IMR-90 (cell line): ENCODE measurements around the gene UGGT1. TPM values are rescaled to one million over a fixed set of nuclear protein-coding genes. Genes with fewer than 3 reads are reported as not detected.

Source experiments
- ATAC-seq: fragments of 200-7000 bp; cut with Tn5 transposase; 2 replicates; pipeline ENCODE4 v1.9.1; 2020; ENCODE audit warnings: low read depth, mild to moderate bottlenecking, moderate library complexity
- BruUV-seq: library from RNA; stranded (reverse); fragments of 400-500 nt; replicated peaks from 2 replicates; lab custom pipeline; 2021; lab: Mats Ljungman, UMichigan
- CTCF ChIA-PET: fragments of 300-600 bp; formaldehyde crosslinking; extraction: SDS; loops from one replicate; lab custom pipeline; 2021; ENCODE audit warnings: antibody characterized with exemption; lab: Yijun Ruan, JAX
- POLR2A ChIA-PET: fragments of 300-600 bp; sonication (Branson Sonifier 250); formaldehyde crosslinking; loops from one replicate; lab custom pipeline; 2022; ENCODE audit warnings: antibody characterized with exemption; ENCODE audit not compliant: unreplicated experiment; lab: Charles Lee
- DNase-seq: peaks from one replicate; pipeline ENCODE4 v3.0.0; 2013
- H2AFZ ChIP-seq: replicated peaks from 2 replicates; pipeline ENCODE3; 2013; ENCODE audit warnings: low read length, mild to moderate bottlenecking; ENCODE audit not compliant: poor library complexity
- H2AK5ac ChIP-seq: 2 replicates; pipeline ENCODE4 v1.6.1; 2013; ENCODE audit warnings: low read depth, low read length, inconsistent platforms
- H2AK9ac ChIP-seq: replicated peaks from 2 replicates; pipeline ENCODE3; 2013; ENCODE audit warnings: mild to moderate bottlenecking, low read depth, low read length, moderate library complexity; ENCODE audit not compliant: poor library complexity
- H2BK120ac ChIP-seq: 2 replicates; pipeline ENCODE4 v1.6.1; 2013; ENCODE audit warnings: low read depth, low read length, inconsistent platforms
- H2BK15ac ChIP-seq: 3 replicates; pipeline ENCODE4 v1.6.1; 2013; ENCODE audit warnings: low read depth, low read length, inconsistent platforms
- H2BK20ac ChIP-seq: 2 replicates; pipeline ENCODE4 v1.6.1; 2013; ENCODE audit warnings: low read depth, mild to moderate bottlenecking, inconsistent platforms, low read length, moderate library complexity
- H2BK5ac ChIP-seq: 2 replicates; pipeline ENCODE4 v1.6.1; 2013; ENCODE audit warnings: mild to moderate bottlenecking, low read depth, low read length, inconsistent platforms; ENCODE audit not compliant: poor library complexity, severe bottlenecking
- H3K14ac ChIP-seq: replicated peaks from 2 replicates; pipeline ENCODE4 v1.6.1; 2013; ENCODE audit warnings: low read depth, low read length, inconsistent platforms
- H3K18ac ChIP-seq: 2 replicates; pipeline ENCODE4 v1.6.1; 2013; ENCODE audit warnings: low read depth, low read length, control low read depth
- H3K23ac ChIP-seq: 2 replicates; pipeline ENCODE4 v1.6.1; 2013; ENCODE audit warnings: low read depth, low read length, inconsistent platforms
- H3K27ac ChIP-seq: 2 replicates; pipeline ENCODE4 v1.5.1; 2013; ENCODE audit warnings: mild to moderate bottlenecking, control low read depth, low read length; ENCODE audit not compliant: insufficient read depth
- H3K27me3 ChIP-seq: 2 replicates; pipeline ENCODE4 v1.6.1; 2013; ENCODE audit warnings: low read length; ENCODE audit not compliant: control insufficient read depth, insufficient read depth
- H3K36me3 ChIP-seq: 2 replicates; pipeline ENCODE4 v1.6.1; 2013; ENCODE audit warnings: low read length, mixed read lengths; ENCODE audit not compliant: control insufficient read depth, insufficient read depth
- H3K4ac ChIP-seq: 2 replicates; pipeline ENCODE4 v1.6.1; 2013; ENCODE audit warnings: low read depth, low read length, inconsistent platforms
- H3K4me1 ChIP-seq: 2 replicates; pipeline ENCODE4 v1.6.1; 2013; ENCODE audit warnings: low read length, mixed read lengths; ENCODE audit not compliant: control insufficient read depth, insufficient read depth
- H3K4me2 ChIP-seq: 2 replicates; pipeline ENCODE4 v1.6.1; 2013; ENCODE audit warnings: low read depth, mild to moderate bottlenecking, control low read depth, low read length, moderate library complexity
- H3K4me3 ChIP-seq: 2 replicates; pipeline ENCODE4 v1.5.1; 2013; ENCODE audit warnings: low read depth, mild to moderate bottlenecking, control low read depth, low read length, moderate library complexity; ENCODE audit not compliant: insufficient read depth
- H3K56ac ChIP-seq: 2 replicates; pipeline ENCODE4 v1.6.1; 2013; ENCODE audit warnings: low read length, inconsistent platforms; ENCODE audit not compliant: insufficient read depth; ENCODE audit errors: extremely low read depth
- H3K79me1 ChIP-seq, 2 experiments: 2 replicates each; pipeline ENCODE4 v1.6.1; 2013; ENCODE audit warnings: low read length in 2 of 2, inconsistent platforms in 1 of 2, low read depth in 1 of 2
- H3K9ac ChIP-seq: 2 replicates; pipeline ENCODE4 v1.6.1; 2013; ENCODE audit warnings: low read depth, low read length, control low read depth
- H3K9me1 ChIP-seq: 2 replicates; pipeline ENCODE4 v1.6.1; 2013; ENCODE audit warnings: low read length, inconsistent platforms; ENCODE audit not compliant: insufficient read depth
- H3K9me3 ChIP-seq: 2 replicates; pipeline ENCODE4 v1.6.1; 2013; ENCODE audit warnings: low read length; ENCODE audit not compliant: control insufficient read depth, insufficient read depth
- H4K20me1 ChIP-seq: 2 replicates; pipeline ENCODE4 v1.6.1; 2013; ENCODE audit warnings: low read length, inconsistent platforms; ENCODE audit not compliant: insufficient read depth
- H4K5ac ChIP-seq: 2 replicates; pipeline ENCODE4 v1.6.1; 2013; ENCODE audit warnings: mild to moderate bottlenecking, low read depth, low read length, control low read depth
- H4K8ac ChIP-seq, 2 experiments: 2 replicates each; pipeline ENCODE4 v1.6.1; 2013; ENCODE audit warnings: low read depth in 2 of 2, low read length in 2 of 2, control low read depth in 1 of 2, inconsistent platforms in 1 of 2
- H4K91ac ChIP-seq: 2 replicates; pipeline ENCODE4 v1.6.1; 2013; ENCODE audit warnings: low read depth, low read length, inconsistent platforms; ENCODE audit not compliant: insufficient read depth
- BHLHE40 ChIP-seq: fragments of 150-350 bp; IDR thresholded peaks from 2 replicates; pipeline ENCODE4 v1.6.1; 2016; ENCODE audit warnings: mild to moderate bottlenecking, low read depth, low read length
- CEBPB ChIP-seq: IDR thresholded peaks from 2 replicates; pipeline ENCODE4 v1.6.1; 2012; ENCODE audit warnings: low read depth, low read length, improper control_type of control experiment
- CHD1 ChIP-seq: IDR thresholded peaks from 2 replicates; pipeline ENCODE4 v1.6.1; 2012; ENCODE audit warnings: low read depth, low read length, improper control_type of control experiment
- FOS ChIP-seq: fragments of 150-350 bp; IDR thresholded peaks from 2 replicates; pipeline ENCODE4 v1.6.1; 2016; ENCODE audit warnings: low read depth, low read length
- MAFK ChIP-seq: IDR thresholded peaks from 2 replicates; pipeline ENCODE4 v1.6.1; 2012; ENCODE audit warnings: low read depth, low read length, improper control_type of control experiment
- MAZ ChIP-seq: IDR thresholded peaks from 2 replicates; pipeline ENCODE4 v1.6.1; 2012; ENCODE audit warnings: low read depth, mild to moderate bottlenecking, low read length, improper control_type of control experiment, moderate library complexity, borderline replicate concordance
- MXI1 ChIP-seq: IDR thresholded peaks from 2 replicates; pipeline ENCODE4 v1.6.1; 2012; ENCODE audit warnings: low read depth, mild to moderate bottlenecking, low read length, moderate library complexity, borderline replicate concordance
- NFE2L2 ChIP-seq: fragments of 150-350 bp; IDR thresholded peaks from 2 replicates; pipeline ENCODE4 v1.6.1; 2016; ENCODE audit warnings: low read depth, mild to moderate bottlenecking, low read length
- POLR2A ChIP-seq: IDR thresholded peaks from 2 replicates; pipeline ENCODE4 v1.6.1; 2012; ENCODE audit warnings: mild to moderate bottlenecking, low read depth, low read length
- RAD21 ChIP-seq: IDR thresholded peaks from 2 replicates; pipeline ENCODE4 v1.6.1; 2012; ENCODE audit warnings: low read length, improper control_type of control experiment
- RCOR1 ChIP-seq: IDR thresholded peaks from 2 replicates; pipeline ENCODE4 v1.6.1; 2012; ENCODE audit warnings: mild to moderate bottlenecking, low read length, improper control_type of control experiment; ENCODE audit not compliant: insufficient replicate concordance
- RFX5 ChIP-seq: IDR thresholded peaks from 2 replicates; pipeline ENCODE4 v1.8.0; 2012; ENCODE audit warnings: low read depth, mild to moderate bottlenecking, low read length, moderate library complexity
- SMC3 ChIP-seq: fragments of 150-350 bp; IDR thresholded peaks from 2 replicates; pipeline ENCODE4 v1.6.1; 2016; ENCODE audit warnings: low read depth, mild to moderate bottlenecking, antibody characterized with exemption, low read length, moderate library complexity
- WGBS, 2 experiments: methylation state at CpG; one replicate each; pipeline versions ENCODE4 v1.1.5 to v1.1.7; 2013; ENCODE audit warnings: missing lambda C conversion rate in 2 of 2; ENCODE audit not compliant: insufficient read length in 1 of 2; ENCODE audit errors: extremely low coverage in 2 of 2; 5-methylcytosine and 5-hydroxymethylcytosine counted together
- dilution Hi-C: fragments of 300-500 bp; cut with HindIII; formaldehyde crosslinking; loops from one replicate; pipeline ENCODE4 v1.14.3; 2018; ENCODE audit warnings: low sequenced_read_pairs; ENCODE audit not compliant: unreplicated experiment
- in situ Hi-C: fragments of 300-500 bp; cut with MboI; formaldehyde crosslinking; loops from 3 replicates; pipeline ENCODE4 v1.14.3; 2019; ENCODE audit warnings: low sequenced_read_pairs, inconsistent platforms, mixed read lengths
- intact Hi-C: fragments of 100-400 bp; cut with micrococcal nuclease; formaldehyde crosslinking; loops from 2 replicates; pipeline ENCODE4 v1.10.0; 2022
- polyA plus RNA-seq, 3 experiments: library from polyadenylated mRNA; depleted of rRNA; stranded (reverse); fragments of >200 nt; gene quantifications; 2 replicates each; pipeline ENCODE4 v1.2.3, GENCODE V29; 2012; ENCODE audit warnings: low replicate concordance in 1 of 3
- total RNA-seq: library from RNA; depleted of rRNA; stranded (reverse); fragments of >200 nt; gene quantifications from 2 replicates; pipeline ENCODE4 v1.2.3, GENCODE V29; 2012
- TF ChIP-seq, protein P1 (sequence below): fragments of 150-350 bp; IDR thresholded peaks from 2 replicates; pipeline ENCODE4 v1.6.1; 2016; ENCODE audit warnings: low read depth, mild to moderate bottlenecking, low read length, moderate library complexity, borderline replicate concordance
- TF ChIP-seq, protein P2 (sequence below): fragments of 150-350 bp; IDR thresholded peaks from 2 replicates; pipeline ENCODE4 v1.6.1; 2017; ENCODE audit warnings: mild to moderate bottlenecking, antibody characterized with exemption, low read length, low read depth
- TF ChIP-seq, protein P3 (sequence below): conservative IDR thresholded peaks from 2 replicates; pipeline ENCODE4 v1.5.1; 2012; ENCODE audit warnings: mild to moderate bottlenecking, low read depth, low read length, improper control_type of control experiment

The UGGT1 gene
- total and polyA plus RNA-seq, 2 of the 4 experiments (the other 2 are of a cell fraction), result 26.1 to 71.3 TPM

DNA sequence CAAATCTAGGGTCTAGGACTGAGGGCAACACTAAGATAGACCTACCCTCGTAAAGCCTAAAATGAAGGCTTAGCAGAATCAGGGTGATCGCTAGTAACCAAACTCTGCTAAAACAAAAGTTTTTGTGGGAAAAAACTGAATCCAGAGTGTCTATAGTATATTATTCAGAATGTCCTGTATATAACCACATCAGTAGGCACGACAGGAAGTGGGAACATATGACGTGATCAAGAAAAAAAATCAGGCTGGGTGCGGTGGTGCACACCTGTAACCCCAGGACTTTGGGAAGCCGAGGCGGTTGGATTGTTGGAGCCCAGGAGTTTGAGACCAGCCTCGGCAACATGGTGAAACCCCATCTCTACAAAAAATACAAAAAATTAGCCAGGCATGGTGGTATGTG lies 106.1 kb downstream of the UGGT1 start:
- Histone ChIP-seq H3K9me3 (no peaks in the 10 kb centered on the region), H3K56ac (no peak overlapping the region), H3K9me1 (peaks cover 4% of the 10 kb centered on the region; the same call in 1 of the 2 replicates), H3K4me1 (peaks cover 7% of the 10 kb centered on the region), H2BK20ac (no peak overlapping the region), H3K79me1 (peaks cover 0 to 4% of the 10 kb centered on the region in 2 experiments; a peak in 1 of 4 replicates), H4K8ac (no peak overlapping the region), H3K4me3 (no peak overlapping the region), H4K20me1 (no peaks in the 10 kb centered on the region), H2AFZ (no peak overlapping the region), H2AK5ac (peak overlapping the region; percentile 13), H3K4me2 (peak overlapping the region; percentile 63; the same call in 1 of the 2 replicates), H4K91ac (no peak overlapping the region), H4K5ac (peak overlapping the region; percentile 43; the same call in 1 of the 2 replicates), H2AK9ac (no peak overlapping the region), H2BK15ac (peak overlapping the region; percentile 17; the same call in 1 of the 3 replicates), H2BK5ac (no peak overlapping the region), H3K9ac (peak overlapping the region; percentile 1; the same call in 1 of the 2 replicates), H3K23ac (peak overlapping the region; percentile 49), H3K14ac (peak overlapping the region; percentile 21; the same call in 1 of the 2 replicates), H3K18ac (no peak overlapping the region), H2BK120ac (0 out of 2 replicates have a peak overlapping the region, but pooled peaks have one; percentile 16), H3K27ac (no peak overlapping the region), H3K27me3 (no peaks in the 10 kb centered on the region), H3K4ac (no peak overlapping the region), H3K36me3 (no peaks in the 10 kb centered on the region)
- ChIA-PET POLR2A (no interaction called here), CTCF (no interaction called here)
- intact Hi-C loops (no loop called here), dilution Hi-C loops (no loop called here), in situ Hi-C loops (no loop called here)
- ATAC-seq (no peak), DNase-seq (no peak)
- TF ChIP-seq CEBPB, result no peak
- no peak for TF ChIP-seq RCOR1
- no peak for TF ChIP-seq NFE2L2
- TF ChIP-seq RAD21, result no peak
- TF ChIP-seq SMC3, result no peak
- no peak for TF ChIP-seq MAFK
- no peak for TF ChIP-seq CHD1
- TF ChIP-seq, protein P1, sequence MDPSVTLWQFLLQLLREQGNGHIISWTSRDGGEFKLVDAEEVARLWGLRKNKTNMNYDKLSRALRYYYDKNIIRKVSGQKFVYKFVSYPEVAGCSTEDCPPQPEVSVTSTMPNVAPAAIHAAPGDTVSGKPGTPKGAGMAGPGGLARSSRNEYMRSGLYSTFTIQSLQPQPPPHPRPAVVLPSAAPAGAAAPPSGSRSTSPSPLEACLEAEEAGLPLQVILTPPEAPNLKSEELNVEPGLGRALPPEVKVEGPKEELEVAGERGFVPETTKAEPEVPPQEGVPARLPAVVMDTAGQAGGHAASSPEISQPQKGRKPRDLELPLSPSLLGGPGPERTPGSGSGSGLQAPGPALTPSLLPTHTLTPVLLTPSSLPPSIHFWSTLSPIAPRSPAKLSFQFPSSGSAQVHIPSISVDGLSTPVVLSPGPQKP, result no peak
- TF ChIP-seq FOS, result no peak
- TF ChIP-seq, protein P2, sequence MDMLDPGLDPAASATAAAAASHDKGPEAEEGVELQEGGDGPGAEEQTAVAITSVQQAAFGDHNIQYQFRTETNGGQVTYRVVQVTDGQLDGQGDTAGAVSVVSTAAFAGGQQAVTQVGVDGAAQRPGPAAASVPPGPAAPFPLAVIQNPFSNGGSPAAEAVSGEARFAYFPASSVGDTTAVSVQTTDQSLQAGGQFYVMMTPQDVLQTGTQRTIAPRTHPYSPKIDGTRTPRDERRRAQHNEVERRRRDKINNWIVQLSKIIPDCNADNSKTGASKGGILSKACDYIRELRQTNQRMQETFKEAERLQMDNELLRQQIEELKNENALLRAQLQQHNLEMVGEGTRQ, result no peak
- TF ChIP-seq MXI1, result no peak
- TF ChIP-seq BHLHE40, result no peak
- no peak for TF ChIP-seq POLR2A
- no peak for TF ChIP-seq RFX5
- TF ChIP-seq MAZ, result no peak
- TF ChIP-seq, protein P3, sequence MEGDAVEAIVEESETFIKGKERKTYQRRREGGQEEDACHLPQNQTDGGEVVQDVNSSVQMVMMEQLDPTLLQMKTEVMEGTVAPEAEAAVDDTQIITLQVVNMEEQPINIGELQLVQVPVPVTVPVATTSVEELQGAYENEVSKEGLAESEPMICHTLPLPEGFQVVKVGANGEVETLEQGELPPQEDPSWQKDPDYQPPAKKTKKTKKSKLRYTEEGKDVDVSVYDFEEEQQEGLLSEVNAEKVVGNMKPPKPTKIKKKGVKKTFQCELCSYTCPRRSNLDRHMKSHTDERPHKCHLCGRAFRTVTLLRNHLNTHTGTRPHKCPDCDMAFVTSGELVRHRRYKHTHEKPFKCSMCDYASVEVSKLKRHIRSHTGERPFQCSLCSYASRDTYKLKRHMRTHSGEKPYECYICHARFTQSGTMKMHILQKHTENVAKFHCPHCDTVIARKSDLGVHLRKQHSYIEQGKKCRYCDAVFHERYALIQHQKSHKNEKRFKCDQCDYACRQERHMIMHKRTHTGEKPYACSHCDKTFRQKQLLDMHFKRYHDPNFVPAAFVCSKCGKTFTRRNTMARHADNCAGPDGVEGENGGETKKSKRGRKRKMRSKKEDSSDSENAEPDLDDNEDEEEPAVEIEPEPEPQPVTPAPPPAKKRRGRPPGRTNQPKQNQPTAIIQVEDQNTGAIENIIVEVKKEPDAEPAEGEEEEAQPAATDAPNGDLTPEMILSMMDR, result no peak
- WGBS, 2 experiments, result no CpG with 5 or more reads among the region's 8 CpGs
- no TSS peak for BruUV-seq
